ENCODE results near the gene PTTG1IP. TPM values are rescaled to one million over a fixed set of nuclear protein-coding genes. Genes with fewer than 3 reads are reported as not detected.

The PTTG1IP gene
- total and polyA plus RNA-seq, 10 of the 15 experiments (the other 5 are each of a cell fraction or from before 2014, with no cell fraction given), result 2.4 to 56.4 (median 44.4) TPM

GRCh38 chr21:44881198-44881872 lies 7.8 kb upstream of the PTTG1IP start (continued):
- no peak for TF ChIP-seq PBX3 (IDR thresholded peaks at IDR 0.05; ENCODE audit: insufficient replicate concordance, low read depth, low read length)
- TF ChIP-seq RELB (IDR thresholded peaks at IDR 0.05; ENCODE audit: low read depth), result peak; percentile 73; the same call in 1 of the 2 replicates
- no peak for TF ChIP-seq BCLAF1 (IDR thresholded peaks at IDR 0.05)
- no peak for TF ChIP-seq ZBTB33 (IDR thresholded peaks at IDR 0.05)
- TF ChIP-seq KDM1A (IDR thresholded peaks at IDR 0.05; ENCODE audit: borderline replicate concordance), result no peak
- 0 out of 2 replicates have a peak, but pooled peaks have one; percentile 16 for TF ChIP-seq ZNF687 (IDR thresholded peaks at IDR 0.05)
- TF ChIP-seq FOXM1 (IDR thresholded peaks at IDR 0.05; ENCODE audit: low read depth, low read length), result no peak
- no peak for TF ChIP-seq ZBTB11 (CRISPR knock-in tag; IDR thresholded peaks at IDR 0.05)
- no peak for TF ChIP-seq ELK1 (IDR thresholded peaks at IDR 0.05; ENCODE audit: low read depth, low read length)
- no peak for TF ChIP-seq JUND (IDR thresholded peaks at IDR 0.05; ENCODE audit: low read depth, low read length)
